Activated naive CD8-positive, alpha-beta T cell treated with anti-CD3 and anti-CD28 coated beads, Interleukin-2, amount 50 U/mL, for 24 hours (primary cell): ENCODE results near the gene ZNF513.

ENCODE experiments used
- ATAC-seq: fragments of 150-1000 bp; cut with Tn5 transposase; one replicate; pipeline ENCODE4 v1.10.0; 2021
- DNase-seq: peaks from one replicate; pipeline ENCODE4 v3.0.0; 2021
- H3K27ac Mint-ChIP-seq: one replicate; pipeline ENCODE4 v1.8.0; 2021; ENCODE audit warnings: mild to moderate bottlenecking, mixed read lengths
- H3K27me3 Mint-ChIP-seq: one replicate; pipeline ENCODE4 v1.8.0; 2021; ENCODE audit warnings: mixed read lengths
- H3K36me3 Mint-ChIP-seq: one replicate; pipeline ENCODE4 v1.8.0; 2021; ENCODE audit warnings: low read depth, mixed read lengths
- H3K4me1 Mint-ChIP-seq: one replicate; pipeline ENCODE4 v1.8.0; 2021; ENCODE audit warnings: mixed read lengths
- H3K4me3 Mint-ChIP-seq: one replicate; pipeline ENCODE4 v1.8.0; 2021; ENCODE audit warnings: mild to moderate bottlenecking, moderate library complexity, mixed read lengths
- H3K9me3 Mint-ChIP-seq: one replicate; pipeline ENCODE4 v1.8.0; 2021; ENCODE audit warnings: mixed read lengths

Gene ZNF513

DNA sequence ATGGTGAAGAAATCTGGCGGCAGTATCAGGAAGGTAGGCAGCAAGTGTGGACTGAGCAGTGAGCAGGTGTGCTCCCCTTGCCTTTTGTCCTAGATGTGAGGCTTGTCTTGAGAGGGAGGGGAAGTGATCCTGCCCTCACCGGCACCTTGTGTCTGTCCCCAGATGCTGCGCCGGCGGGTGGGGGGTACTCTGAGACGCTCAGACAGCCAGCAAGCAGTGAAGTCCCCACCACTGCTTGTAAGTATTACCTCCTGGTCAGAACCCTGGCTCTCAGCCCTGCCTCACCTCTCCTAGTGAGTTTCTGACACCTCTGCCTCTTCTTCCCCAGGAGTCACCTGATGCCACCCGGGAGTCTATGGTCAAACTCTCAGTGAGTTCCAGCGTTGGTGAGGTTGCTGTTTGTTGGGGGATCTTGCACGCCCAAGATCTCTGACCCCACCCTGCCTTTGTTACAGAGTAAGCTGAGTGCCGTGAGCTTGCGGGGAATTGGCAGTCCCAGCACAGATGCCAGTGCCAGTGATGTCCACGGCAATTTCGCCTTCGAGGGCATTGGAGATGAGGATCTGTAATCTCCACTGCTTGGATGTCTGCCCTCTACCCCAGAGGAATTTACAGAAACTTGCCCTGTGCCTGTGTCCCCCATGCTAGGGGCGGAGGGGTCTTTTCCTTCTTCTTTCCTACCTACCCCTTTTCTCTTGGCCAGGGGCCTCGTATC, 4.2 kb downstream of the ZNF513 start:
- Mint-ChIP-seq H3K4me1 (peaks cover 48% of the 10 kb centered on the region), H3K36me3 (peaks cover 62% of the 10 kb centered on the region), H3K9me3 (no peaks in the 10 kb centered on the region), H3K27ac (no peak overlapping the region), H3K4me3 (no peak overlapping the region), H3K27me3 (no peaks in the 10 kb centered on the region)
- no peak for ATAC-seq
- DNase-seq = no peak

- Mint-ChIP-seq H3K4me1 (peaks cover 43% of the 10 kb centered on the region), H3K27me3 (no peaks in the 10 kb centered on the region), H3K36me3 (peaks cover 60% of the 10 kb centered on the region), H3K4me3 (no peak overlapping the region), H3K27ac (no peak overlapping the region), H3K9me3 (no peaks in the 10 kb centered on the region)
- no peak for ATAC-seq
- DNase-seq = no peak
Measured at GRCh38 chr2:27375513-27376099, 4.9 kb downstream of the ZNF513 start.

DNA sequence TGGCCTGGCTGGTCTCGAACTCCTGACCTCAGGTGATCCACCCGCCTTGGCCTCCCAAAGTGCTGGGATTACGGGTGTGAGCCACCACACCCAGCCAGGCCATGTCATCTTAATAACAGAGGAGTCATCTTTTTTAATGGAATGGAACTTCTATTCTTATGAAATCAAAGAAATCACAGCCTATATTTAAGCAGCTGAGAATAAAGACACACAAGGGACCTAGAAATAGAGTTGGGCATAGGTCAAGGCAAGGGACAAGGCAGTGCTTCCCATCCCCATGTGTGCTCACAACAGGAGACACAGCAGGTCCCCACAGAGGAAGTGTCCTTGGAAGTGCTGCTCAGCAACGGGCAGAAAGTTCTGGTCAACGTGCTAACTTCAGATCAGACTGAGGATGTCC, 7.0 kb downstream of the ZNF513 start:
- ATAC-seq (no peak), DNase-seq (no peak)
- H3K36me3 Mint-ChIP-seq = peaks cover 55% of the 10 kb centered on the region
- peaks cover 2% of the 10 kb centered on the region for H3K27me3 Mint-ChIP-seq
- peaks cover 37% of the 10 kb centered on the region for H3K4me1 Mint-ChIP-seq
- no peak overlapping the region for H3K4me3 Mint-ChIP-seq
- peak overlapping the region; percentile 42 for H3K27ac Mint-ChIP-seq
- no peaks in the 10 kb centered on the region for H3K9me3 Mint-ChIP-seq

- H3K27ac Mint-ChIP-seq = peak overlapping the region; percentile 37
- peaks cover 2% of the 10 kb centered on the region for H3K27me3 Mint-ChIP-seq
- ATAC-seq = no peak
- H3K9me3 Mint-ChIP-seq = no peaks in the 10 kb centered on the region
- no peak for DNase-seq
- peak overlapping the region; percentile 98 for H3K4me3 Mint-ChIP-seq
- H3K4me1 Mint-ChIP-seq = peaks cover 38% of the 10 kb centered on the region
- peaks cover 57% of the 10 kb centered on the region for H3K36me3 Mint-ChIP-seq
Measured at GRCh38 chr2:27372937-27373336, 7.6 kb downstream of the ZNF513 start.

DNA sequence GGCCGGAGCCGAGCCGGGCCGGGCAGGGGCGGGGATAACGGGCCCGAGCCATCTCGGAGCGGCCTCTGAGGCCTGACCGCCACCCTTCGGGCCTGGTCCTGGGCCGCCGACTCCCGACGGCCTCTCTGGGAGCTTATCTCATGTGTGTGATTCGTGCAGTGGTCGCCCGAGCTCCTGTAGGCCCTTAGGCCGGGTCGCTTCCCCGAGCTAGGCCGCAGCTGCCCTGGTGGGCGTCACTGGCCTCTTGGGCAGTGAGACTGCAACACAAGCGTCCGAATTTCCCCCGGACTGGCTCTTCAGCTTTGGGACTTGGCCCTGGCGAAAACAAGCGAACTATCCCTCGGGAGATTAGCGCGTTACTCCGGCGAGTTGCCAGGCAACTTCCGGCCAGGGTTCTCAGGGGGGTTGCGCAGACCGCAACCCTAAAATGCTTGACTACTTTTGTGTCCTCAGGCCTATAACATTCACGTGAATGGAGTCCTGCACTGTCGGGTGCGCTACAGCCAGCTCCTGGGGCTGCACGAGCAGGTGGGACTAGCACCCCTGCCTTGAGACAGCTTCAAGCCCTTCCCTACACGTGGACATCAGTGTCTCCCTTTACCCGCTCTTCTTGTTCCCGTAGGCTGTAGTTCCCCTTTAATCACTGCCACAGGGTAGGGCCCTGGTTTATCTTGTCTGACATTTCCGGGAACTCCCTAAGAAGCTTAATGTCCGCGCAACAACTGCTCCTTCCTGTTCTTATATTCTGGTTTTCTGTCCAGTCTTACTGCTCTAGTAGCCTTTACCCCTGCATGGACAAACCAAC, 9.5 kb downstream of the ZNF513 start:
- Mint-ChIP-seq H3K36me3 (peaks cover 59% of the 10 kb centered on the region), H3K4me3 (peak overlapping the region; percentile 98), H3K27ac (peak overlapping the region; percentile 99), H3K4me1 (peaks cover 43% of the 10 kb centered on the region), H3K27me3 (peaks cover 2% of the 10 kb centered on the region), H3K9me3 (no peaks in the 10 kb centered on the region)
- DNase-seq = peak; percentile 41
- ATAC-seq = peak; percentile 12

DNA sequence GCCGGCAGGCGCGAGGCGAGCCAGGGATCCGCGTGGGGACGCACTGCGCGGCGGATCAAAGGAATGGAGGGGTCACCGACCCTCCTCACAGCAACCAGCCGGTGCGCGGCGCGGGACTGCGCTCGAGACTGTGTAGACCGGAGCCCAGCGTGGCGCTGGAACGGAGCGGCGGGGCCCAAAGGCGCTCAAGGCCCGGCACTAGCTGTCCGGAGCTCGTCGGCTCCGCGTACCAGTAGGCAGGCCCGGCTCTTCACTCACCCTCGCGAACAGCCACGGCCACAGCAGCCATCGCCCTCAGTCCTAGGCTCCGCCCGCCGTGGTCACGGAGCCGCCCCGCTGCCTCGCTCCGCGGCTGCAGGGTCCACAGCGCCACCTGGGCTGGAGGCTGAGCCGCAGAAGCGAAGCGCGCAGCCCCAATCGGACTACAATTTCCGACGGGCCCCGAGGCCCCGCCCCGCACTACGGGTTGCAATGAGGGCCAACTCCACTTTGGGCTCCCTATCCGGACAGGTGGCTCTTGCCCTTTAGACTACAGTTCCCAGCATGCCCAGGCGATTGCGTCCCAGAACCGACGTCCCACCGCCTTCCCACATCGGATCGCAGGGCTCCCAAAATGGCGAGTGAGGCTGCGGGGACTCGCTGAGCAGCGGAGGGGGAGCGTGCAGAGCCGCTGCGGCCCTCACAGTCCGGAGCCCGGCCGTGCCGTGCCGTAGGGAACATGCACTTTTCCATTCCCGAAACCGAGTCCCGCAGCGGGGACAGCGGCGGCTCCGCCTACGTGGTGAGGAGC, 10.3 kb downstream of the ZNF513 start, which contains the start of the genes EIF2B4 and SNX17:
EIF2B4 (minus strand) TSS at position 313 of the 790 bp plus-strand sequence; CDS start at position 289, 24 bp downstream.
SNX17 (plus strand) TSS at position 591 of the 790 bp plus-strand sequence; CDS start at position 719, 128 bp downstream.
- H3K27ac Mint-ChIP-seq = peak within 1 kb of the TSS; percentile 99
- H3K27me3 Mint-ChIP-seq = peaks cover 2% of the 10 kb centered on the region
- no peaks in the 10 kb centered on the region for H3K9me3 Mint-ChIP-seq
- peaks cover 56% of the 10 kb centered on the region for H3K36me3 Mint-ChIP-seq
- DNase-seq (peak; percentile 99), ATAC-seq (peak; percentile 96)
- peak within 1 kb of the TSS; percentile 98 for H3K4me3 Mint-ChIP-seq
- H3K4me1 Mint-ChIP-seq = peaks cover 43% of the 10 kb centered on the region

- H3K27ac Mint-ChIP-seq = peak overlapping the region; percentile 99
- H3K27me3 Mint-ChIP-seq = peaks cover 2% of the 10 kb centered on the region
- peaks cover 43% of the 10 kb centered on the region for H3K4me1 Mint-ChIP-seq
- DNase-seq (no peak), ATAC-seq (peak; percentile 8)
- peaks cover 53% of the 10 kb centered on the region for H3K36me3 Mint-ChIP-seq
- H3K4me3 Mint-ChIP-seq = peak overlapping the region; percentile 98
- H3K9me3 Mint-ChIP-seq = no peaks in the 10 kb centered on the region
Measured at GRCh38 chr2:27369471-27370025, 11.0 kb downstream of the ZNF513 start.

DNA sequence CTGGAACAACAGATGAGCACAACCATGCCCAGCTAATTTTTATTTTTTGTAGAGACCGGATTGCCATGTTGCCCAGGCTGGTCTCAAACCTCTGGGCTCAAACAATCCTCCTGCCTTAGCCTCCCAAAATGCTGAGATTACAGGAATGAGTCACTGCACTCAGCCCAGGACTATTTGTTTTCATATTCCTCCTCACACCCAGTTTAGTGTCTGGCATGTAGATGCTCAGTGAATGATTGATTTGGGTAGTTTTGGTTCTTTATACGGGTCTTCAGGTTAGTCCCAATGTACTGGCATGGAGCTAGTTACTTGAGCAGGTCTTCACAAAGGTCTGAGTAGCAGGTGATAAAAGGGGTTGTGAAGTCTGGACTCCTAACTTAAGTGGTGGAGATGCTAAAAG, 16.6 kb downstream of the ZNF513 start:
- Mint-ChIP-seq H3K9me3 (no peaks in the 10 kb centered on the region), H3K27ac (peak overlapping the region; percentile 36), H3K27me3 (no peaks in the 10 kb centered on the region), H3K36me3 (peaks cover 41% of the 10 kb centered on the region), H3K4me1 (peaks cover 11% of the 10 kb centered on the region), H3K4me3 (no peak overlapping the region)
- ATAC-seq (no peak), DNase-seq (no peak)

DNA sequence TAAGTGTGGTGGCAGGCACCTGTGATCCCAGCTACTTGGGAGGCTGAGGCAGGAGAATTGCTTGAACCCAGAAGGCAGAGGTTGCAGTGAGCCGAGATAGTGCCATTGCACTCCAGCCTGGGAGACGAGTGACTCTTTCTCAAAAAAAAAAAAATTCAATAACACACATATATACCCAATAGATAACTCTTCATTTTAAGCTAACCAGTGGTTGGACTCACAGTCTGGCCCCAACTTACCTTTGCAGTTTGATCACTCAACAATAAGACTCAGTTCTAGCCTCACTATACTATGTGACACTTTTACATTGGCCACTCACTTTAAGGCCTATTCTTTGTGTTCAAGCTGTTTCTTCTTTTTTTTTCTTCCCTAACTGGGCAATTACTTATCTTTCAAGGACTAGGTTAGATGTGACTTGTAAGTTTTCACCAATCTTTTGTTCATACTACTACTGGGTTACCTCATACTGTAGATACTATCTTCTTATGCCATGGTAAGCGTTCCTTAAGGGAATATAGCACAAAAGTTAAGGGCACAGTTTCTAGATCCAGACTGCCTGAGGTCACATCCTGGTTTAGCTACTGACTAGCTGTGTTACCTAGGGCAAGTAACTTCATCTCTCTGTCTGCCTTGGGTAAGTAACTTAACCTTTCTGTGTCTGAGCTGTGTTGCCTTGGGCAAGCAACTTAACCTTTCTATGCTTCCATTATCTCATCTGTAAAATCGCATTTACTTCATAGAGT, 17.7 kb downstream of the ZNF513 start:
- ATAC-seq = no peak
- H3K27ac Mint-ChIP-seq = peak overlapping the region; percentile 20
- H3K36me3 Mint-ChIP-seq = peaks cover 44% of the 10 kb centered on the region
- H3K4me3 Mint-ChIP-seq = no peak overlapping the region
- H3K27me3 Mint-ChIP-seq = no peaks in the 10 kb centered on the region
- peaks cover 13% of the 10 kb centered on the region for H3K4me1 Mint-ChIP-seq
- DNase-seq = no peak
- H3K9me3 Mint-ChIP-seq = no peaks in the 10 kb centered on the region

DNA sequence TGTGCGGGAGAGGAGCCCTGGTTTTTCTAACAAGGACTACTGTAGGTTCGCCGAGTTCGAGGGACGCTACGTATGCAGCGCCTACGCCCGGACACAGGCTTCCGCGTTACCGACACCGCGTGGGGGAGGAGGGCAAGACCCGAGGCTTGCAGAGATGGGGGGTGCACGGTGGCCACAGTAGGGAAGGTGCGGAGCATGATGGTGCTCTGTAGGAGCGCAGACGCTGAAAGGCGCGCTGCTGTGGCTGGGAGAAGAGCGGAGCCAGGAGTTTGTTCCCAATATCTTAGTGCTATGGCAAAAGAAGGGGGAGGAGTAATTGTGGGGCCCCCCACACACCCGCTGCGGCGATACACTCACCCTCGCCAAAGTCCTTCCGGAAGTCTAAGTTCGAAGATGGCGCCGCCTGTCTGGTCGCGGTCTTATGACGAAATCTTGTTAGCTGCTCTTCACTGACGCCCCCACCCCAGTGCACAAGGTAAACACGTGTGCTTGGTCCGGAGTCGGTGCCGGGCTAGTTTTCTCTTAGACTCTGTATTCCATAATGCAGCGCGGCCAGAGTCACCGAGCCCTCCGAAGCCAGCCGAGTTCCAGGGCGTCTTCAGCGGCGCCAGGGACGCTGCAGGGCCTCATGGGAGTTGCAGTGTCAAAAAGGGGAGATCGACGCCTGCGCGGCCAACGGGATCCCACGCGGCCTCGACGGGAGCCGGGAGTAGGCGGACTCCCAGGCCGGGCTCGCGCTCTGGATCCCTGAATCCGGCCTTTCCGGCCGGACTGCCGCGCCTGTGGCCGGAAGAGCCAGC, 24.0 kb downstream of the ZNF513 start, which contains the start of gene GTF3C2:
GTF3C2 (minus strand) TSS at position 383 of the 800 bp plus-strand sequence. CDS start 13,210 bp downstream, outside the sequence.
- H3K9me3 Mint-ChIP-seq = no peaks in the 10 kb centered on the region
- H3K36me3 Mint-ChIP-seq = peaks cover 18% of the 10 kb centered on the region
- H3K4me3 Mint-ChIP-seq = peak within 1 kb of the TSS; percentile 96
- H3K4me1 Mint-ChIP-seq = peaks cover 55% of the 10 kb centered on the region
- H3K27ac Mint-ChIP-seq = peak within 1 kb of the TSS; percentile 99
- peak; percentile 90 for DNase-seq
- H3K27me3 Mint-ChIP-seq = no peaks in the 10 kb centered on the region
- peak; percentile 87 for ATAC-seq

DNA sequence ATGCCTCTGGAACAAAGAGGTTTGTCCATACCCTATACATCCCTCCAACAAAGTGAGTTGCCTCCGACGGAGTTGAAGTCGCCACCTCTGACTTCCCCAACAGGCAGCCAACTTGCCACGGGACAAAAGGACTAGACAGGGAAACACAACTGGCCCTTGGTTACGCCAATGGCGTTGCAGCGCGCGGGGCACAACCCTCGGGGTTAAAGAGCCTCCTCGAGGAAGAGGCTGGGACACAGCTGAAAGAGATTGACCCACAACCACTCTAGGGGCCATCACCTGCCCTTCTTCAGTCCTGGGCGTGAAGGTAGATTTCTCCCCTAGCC, 24.5 kb downstream of the ZNF513 start:
- Mint-ChIP-seq H3K36me3 (peaks cover 16% of the 10 kb centered on the region), H3K4me1 (peaks cover 59% of the 10 kb centered on the region), H3K27me3 (no peaks in the 10 kb centered on the region)

GRCh38 chr2:27354597-27354927, 26.0 kb downstream of the ZNF513 start:
- H3K4me1 Mint-ChIP-seq = peaks cover 66% of the 10 kb centered on the region
- ATAC-seq = no peak
- no peak overlapping the region for H3K27ac Mint-ChIP-seq
- H3K9me3 Mint-ChIP-seq = no peaks in the 10 kb centered on the region
- H3K4me3 Mint-ChIP-seq = peak overlapping the region; percentile 96
- peaks cover 16% of the 10 kb centered on the region for H3K36me3 Mint-ChIP-seq
- no peak for DNase-seq
- H3K27me3 Mint-ChIP-seq = no peaks in the 10 kb centered on the region

More for the DNA sequence above, 24.5 kb downstream of the ZNF513 start:
- Mint-ChIP-seq H3K9me3 (no peaks in the 10 kb centered on the region), H3K4me3 (peak overlapping the region; percentile 96), H3K27ac (peak overlapping the region; percentile 99)
- ATAC-seq (peak; percentile 40), DNase-seq (peak; percentile 72)
